AG04449 (cell line): ENCODE data around the gene MAP3K21.

Source experiments
- CTCF ChIA-PET: fragments of 350-600 bp; formaldehyde crosslinking; extraction: SDS; loops from one replicate; lab custom pipeline; 2021; ENCODE audit warnings: antibody characterized with exemption; lab: Yijun Ruan, JAX
- POLR2A ChIA-PET: fragments of 400-600, 350-600 bp; formaldehyde crosslinking; extraction: SDS; loops from one replicate; lab custom pipeline; 2020; ENCODE audit warnings: antibody characterized with exemption, inconsistent platforms; lab: Yijun Ruan, JAX
- DNase-seq: peaks from one replicate; pipeline ENCODE4 v3.0.0-alpha.2; 2010; ENCODE audit warnings: low read depth, low spot score
- H3K4me3 ChIP-seq: 2 replicates; pipeline ENCODE4 v1.5.1; 2011; ENCODE audit warnings: low read depth, mild to moderate bottlenecking, control low read depth, low read length
- TF ChIP-seq, protein P1 (sequence below): IDR thresholded peaks from one replicate; pipeline ENCODE4 v1.5.1; 2011; ENCODE audit warnings: mild to moderate bottlenecking, moderate library complexity, low read length, control low read depth, inconsistent platforms; ENCODE audit not compliant: insufficient read depth; ENCODE audit errors: missing control alignments

MAP3K21 gene

GRCh38 chr1:233387585-233387984, 60.1 kb downstream of the MAP3K21 start:
- ChIA-PET POLR2A (no interaction called here), CTCF (interaction anchor here (1.0 kb wide), 1 partner anchor 403 kb away, joined by 3 read pairs; no protein-coding TSS in a partner anchor)
- TF ChIP-seq, protein P1, sequence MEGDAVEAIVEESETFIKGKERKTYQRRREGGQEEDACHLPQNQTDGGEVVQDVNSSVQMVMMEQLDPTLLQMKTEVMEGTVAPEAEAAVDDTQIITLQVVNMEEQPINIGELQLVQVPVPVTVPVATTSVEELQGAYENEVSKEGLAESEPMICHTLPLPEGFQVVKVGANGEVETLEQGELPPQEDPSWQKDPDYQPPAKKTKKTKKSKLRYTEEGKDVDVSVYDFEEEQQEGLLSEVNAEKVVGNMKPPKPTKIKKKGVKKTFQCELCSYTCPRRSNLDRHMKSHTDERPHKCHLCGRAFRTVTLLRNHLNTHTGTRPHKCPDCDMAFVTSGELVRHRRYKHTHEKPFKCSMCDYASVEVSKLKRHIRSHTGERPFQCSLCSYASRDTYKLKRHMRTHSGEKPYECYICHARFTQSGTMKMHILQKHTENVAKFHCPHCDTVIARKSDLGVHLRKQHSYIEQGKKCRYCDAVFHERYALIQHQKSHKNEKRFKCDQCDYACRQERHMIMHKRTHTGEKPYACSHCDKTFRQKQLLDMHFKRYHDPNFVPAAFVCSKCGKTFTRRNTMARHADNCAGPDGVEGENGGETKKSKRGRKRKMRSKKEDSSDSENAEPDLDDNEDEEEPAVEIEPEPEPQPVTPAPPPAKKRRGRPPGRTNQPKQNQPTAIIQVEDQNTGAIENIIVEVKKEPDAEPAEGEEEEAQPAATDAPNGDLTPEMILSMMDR = no peak
- no peak overlapping the region for H3K4me3 ChIP-seq
- no peak for DNase-seq

- POLR2A ChIA-PET = no interaction called here
- no peak for DNase-seq
- H3K4me3 ChIP-seq = no peak overlapping the region
- CTCF ChIA-PET = no interaction called here
- TF ChIP-seq, protein P1 = no peak
Measured at GRCh38 chr1:233389169-233389568, 61.6 kb downstream of the MAP3K21 start.

GRCh38 chr1:233389893-233390292, 62.4 kb downstream of the MAP3K21 start:
- ChIA-PET CTCF (no interaction called here), POLR2A (no interaction called here)
- no peak overlapping the region for H3K4me3 ChIP-seq
- no peak for DNase-seq
- TF ChIP-seq, protein P1 = no peak

DNA sequence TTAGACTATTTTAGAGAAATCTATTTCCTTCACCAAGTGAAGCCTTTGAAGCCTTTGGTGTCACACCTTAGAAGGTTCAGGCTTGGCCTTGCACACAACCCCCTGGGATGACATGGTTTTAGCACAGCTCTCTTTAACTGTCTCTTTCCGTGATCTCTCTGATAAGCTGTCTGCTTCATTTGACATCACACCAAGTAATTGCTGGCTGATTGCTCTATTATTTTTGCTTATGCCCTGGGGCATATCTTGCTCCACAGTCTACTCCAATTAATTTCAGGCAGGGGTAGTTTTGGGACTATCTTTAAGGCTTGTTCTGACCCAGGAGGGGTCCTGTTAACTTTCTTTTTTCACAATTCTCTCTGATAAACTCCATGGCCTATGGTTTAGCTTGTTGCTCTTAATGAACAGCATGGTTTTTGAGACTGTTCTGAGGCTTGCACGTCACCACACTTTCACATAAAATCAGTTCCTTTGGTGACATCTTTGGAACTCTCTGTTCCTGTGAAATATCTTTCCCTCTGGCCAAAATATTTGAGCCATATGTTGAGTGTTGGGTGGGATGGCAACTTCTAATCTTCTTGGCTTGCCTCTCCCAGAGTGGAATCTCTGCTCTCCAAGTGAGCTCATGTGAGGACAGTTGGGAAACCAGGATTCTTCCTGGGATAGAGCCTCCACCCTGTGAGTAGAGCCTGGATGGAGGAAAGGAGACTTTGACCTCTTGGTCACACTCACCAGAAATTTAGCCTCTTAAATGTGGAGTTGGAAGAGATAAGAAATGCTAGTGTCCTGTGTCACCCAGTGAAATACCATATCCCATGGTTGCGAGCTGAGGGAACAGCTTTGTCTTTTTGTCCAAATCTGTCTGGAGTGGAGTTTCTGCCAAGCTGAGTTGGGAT, 63.6 kb downstream of the MAP3K21 start:
- CTCF ChIA-PET = interaction anchor here (0.9 kb wide), 1 partner anchor 8 kb away, joined by 3 read pairs; no protein-coding TSS in a partner anchor
- DNase-seq = no peak
- TF ChIP-seq, protein P1 = no peak
- POLR2A ChIA-PET = interaction anchor here (0.7 kb wide), 1 partner anchor 508 kb away, joined by 3 read pairs; no protein-coding TSS in a partner anchor
- H3K4me3 ChIP-seq = no peak overlapping the region

DNA sequence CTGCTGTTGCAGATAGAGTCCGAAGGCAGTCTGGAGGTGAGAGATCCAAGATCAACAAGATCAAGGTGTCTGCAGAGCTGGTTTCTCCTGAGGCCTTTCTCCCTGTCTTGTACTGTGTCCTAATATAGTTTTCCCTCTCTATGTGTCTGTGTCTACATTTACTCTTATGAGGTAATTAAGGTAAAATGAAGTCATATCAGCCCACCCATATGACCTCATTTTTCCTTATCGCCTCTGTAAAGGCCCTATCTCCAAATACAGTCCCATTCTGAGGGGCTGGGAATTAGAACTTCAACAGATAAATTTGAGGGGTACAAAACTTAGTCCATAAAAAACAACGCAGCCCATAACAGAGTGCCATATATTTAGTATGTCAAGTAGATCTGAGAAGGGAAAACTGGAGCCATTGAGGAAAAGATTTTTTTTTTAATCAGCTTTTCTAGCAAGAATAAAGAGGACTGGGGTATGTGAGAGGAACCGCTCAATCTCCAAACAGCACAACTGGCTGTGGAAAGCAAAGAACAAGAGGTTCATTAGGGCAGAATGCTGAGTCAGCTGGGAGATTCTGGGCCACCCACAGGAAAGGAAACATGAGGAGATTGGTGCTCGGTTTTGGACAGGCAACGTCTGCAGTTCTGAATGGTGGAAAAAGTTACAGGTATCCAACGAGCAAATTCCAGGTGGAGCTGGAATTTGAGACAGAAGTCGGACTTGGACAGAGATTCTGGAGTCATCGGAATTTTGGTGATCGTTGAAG, 65.7 kb downstream of the MAP3K21 start:
- DNase-seq = no peak
- ChIA-PET POLR2A (no interaction called here), CTCF (interaction anchor here (0.7 to 2.3 kb wide), 4 partner anchors 10 to 674 kb away, joined by 3 to 19 read pairs (median 10); no protein-coding TSS in a partner anchor)
- TF ChIP-seq, protein P1 = no peak
- no peak overlapping the region for H3K4me3 ChIP-seq
